GM10248 (cell line): ENCODE measurements around the gene LINGO1.

Experiments
- CTCF ChIA-PET: fragments of 300-600 bp; sonication (Branson Sonifier 250); formaldehyde crosslinking; extraction: SDS; loops from one replicate; lab custom pipeline; 2021; ENCODE audit warnings: antibody characterized with exemption; lab: Yijun Ruan, JAX
- POLR2A ChIA-PET: fragments of 350-650 bp; sonication (Branson Sonifier 250); formaldehyde crosslinking; extraction: SDS; loops from one replicate; lab custom pipeline; 2020; ENCODE audit warnings: antibody characterized with exemption; lab: Yijun Ruan, JAX
- DNase-seq: peaks from one replicate; pipeline ENCODE4 v3.0.0; 2012; ENCODE audit errors: extremely low spot score
- TF ChIP-seq, protein P1 (sequence below): IDR thresholded peaks from 2 replicates; pipeline ENCODE4 v1.5.1; 2012; ENCODE audit warnings: mild to moderate bottlenecking, low read depth; ENCODE audit errors: extremely low read depth, missing control alignments, control extremely low read depth

LINGO1 gene

DNA sequence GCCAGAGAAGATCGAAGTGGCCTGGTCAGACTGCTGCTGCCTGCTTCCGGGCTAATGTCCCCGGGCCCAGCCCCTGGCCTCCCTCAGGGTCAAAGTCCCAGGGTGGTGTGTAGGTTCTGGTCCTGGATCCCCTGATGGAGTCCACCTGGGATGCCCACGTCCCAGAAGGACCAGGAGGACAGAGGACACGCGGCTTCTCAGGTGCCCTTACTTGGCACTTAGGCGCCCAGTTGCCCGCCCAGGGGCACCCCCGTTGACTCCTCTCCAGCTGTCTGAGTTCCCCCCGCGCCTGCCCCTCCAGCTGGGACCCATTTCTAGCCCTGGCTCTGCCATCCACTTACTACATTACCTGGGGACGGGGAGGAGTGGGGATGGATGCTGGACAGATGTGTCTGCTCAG lies 44.6 kb downstream of the LINGO1 start:
- CTCF ChIA-PET, result interaction anchor here (0.9 to 1.5 kb wide), 2 partner anchors 9 to 46 kb away, joined by 3 read pairs; no protein-coding TSS in a partner anchor
- POLR2A ChIA-PET, result no interaction called here
- TF ChIP-seq, protein P1, sequence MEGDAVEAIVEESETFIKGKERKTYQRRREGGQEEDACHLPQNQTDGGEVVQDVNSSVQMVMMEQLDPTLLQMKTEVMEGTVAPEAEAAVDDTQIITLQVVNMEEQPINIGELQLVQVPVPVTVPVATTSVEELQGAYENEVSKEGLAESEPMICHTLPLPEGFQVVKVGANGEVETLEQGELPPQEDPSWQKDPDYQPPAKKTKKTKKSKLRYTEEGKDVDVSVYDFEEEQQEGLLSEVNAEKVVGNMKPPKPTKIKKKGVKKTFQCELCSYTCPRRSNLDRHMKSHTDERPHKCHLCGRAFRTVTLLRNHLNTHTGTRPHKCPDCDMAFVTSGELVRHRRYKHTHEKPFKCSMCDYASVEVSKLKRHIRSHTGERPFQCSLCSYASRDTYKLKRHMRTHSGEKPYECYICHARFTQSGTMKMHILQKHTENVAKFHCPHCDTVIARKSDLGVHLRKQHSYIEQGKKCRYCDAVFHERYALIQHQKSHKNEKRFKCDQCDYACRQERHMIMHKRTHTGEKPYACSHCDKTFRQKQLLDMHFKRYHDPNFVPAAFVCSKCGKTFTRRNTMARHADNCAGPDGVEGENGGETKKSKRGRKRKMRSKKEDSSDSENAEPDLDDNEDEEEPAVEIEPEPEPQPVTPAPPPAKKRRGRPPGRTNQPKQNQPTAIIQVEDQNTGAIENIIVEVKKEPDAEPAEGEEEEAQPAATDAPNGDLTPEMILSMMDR, result no peak
- no peak for DNase-seq

DNA sequence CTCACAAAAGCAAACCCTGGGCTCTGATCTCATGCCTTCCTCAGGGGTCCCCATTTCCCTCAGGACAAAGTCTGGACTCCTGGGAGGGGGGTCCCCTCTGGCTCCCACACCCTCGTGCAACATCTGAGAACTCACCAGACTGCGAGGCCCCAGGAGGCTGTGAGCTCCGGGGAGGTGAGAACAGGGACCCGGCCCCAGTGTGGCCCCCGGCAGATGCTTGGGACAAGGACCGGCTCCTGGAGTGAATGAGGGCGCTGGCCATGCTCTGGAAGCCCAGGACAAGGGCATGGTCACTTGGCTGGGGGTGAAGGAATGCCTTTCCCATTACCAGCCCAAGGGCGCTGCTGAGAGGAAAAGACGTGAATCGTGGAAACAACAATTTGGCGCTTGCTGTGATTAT lies 48.0 kb downstream of the LINGO1 start:
- TF ChIP-seq, protein P1, result no peak
- no peak for DNase-seq
- ChIA-PET CTCF (interaction anchor here (1.0 kb wide), 1 partner anchor 18 kb away, joined by 4 read pairs; no protein-coding TSS in a partner anchor), POLR2A (no interaction called here)

DNA sequence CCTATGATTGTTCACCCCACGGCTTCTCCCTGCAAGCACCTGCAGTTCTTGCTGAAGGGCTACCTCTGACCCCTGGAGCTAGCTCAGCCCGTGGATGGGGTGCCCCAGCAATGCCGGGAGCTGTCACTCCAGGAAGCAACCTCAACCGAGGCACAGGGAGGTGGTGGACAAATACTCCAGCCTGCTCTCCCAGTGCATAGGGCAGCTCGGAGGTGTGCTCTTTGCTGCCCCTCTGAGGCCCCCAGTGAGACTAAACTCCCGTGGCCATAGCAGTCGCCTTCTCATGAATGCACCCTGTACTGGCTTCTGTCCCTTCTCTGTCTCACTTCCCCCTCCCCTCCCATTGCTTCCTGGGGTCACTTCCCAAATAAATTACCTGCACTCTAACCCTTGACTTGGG lies 48.5 kb downstream of the LINGO1 start:
- POLR2A ChIA-PET, result no interaction called here
- CTCF ChIA-PET, result interaction anchor here (1.0 kb wide), 1 partner anchor 18 kb away, joined by 4 read pairs; no protein-coding TSS in a partner anchor
- no peak for DNase-seq
- TF ChIP-seq, protein P1, result no peak

DNA sequence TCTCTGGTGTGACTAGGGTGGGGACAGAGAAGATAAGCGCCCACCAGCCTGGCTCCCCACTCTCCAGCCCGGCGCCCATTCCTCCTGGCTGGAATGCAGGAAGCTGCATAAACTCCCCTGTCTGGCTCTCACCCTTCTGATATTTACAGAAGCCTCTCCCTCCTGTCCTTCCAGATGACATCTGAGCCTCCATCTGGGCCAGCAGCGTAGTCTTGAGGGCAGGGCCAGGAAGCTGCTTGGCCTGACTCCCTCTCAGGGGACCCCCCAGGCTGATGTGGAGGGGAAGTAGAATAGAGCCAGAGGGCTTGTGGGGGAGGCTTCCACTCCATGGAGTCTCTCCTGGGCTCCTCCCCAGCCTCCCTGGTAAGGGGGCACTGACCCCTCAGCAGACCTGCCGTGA lies 49.9 kb downstream of the LINGO1 start:
- CTCF ChIA-PET, result no interaction called here
- TF ChIP-seq, protein P1, result no peak
- POLR2A ChIA-PET, result no interaction called here
- no peak for DNase-seq

DNA sequence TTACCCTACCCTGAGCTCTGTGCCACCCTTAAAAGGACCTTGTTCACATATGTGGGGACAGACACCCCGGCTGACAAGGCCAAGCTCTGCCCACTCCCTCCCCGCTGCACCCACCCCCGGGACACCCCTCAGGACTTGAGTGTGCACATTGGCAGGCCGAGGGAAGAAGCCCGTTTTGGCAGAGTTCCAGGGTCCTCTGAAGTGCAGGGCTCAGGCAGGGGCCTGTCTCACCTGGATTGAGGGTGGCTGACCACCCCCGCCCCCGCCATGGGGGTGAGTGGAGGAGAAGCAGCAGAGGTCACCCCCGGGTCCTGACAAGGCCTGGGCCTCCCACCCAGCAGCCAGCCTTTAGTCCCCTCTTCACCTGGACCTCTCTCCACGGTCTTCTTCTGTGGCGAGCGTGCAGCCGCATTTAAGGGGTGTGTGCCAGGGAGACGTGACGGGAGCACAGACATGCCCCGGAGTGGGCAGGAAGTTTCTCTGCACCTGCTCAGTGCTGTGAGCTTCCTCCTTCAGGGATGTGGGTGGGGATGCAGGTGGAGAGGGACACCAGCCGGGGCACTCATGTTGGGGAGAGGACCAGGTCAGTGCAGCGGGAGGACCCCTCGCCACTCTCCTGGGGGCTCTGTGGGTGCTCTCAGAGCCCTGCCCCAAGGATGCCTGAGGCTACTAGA lies 50.7 kb downstream of the LINGO1 start:
- POLR2A ChIA-PET, result no interaction called here
- CTCF ChIA-PET, result no interaction called here
- TF ChIP-seq, protein P1, result no peak
- DNase-seq, result no peak

DNA sequence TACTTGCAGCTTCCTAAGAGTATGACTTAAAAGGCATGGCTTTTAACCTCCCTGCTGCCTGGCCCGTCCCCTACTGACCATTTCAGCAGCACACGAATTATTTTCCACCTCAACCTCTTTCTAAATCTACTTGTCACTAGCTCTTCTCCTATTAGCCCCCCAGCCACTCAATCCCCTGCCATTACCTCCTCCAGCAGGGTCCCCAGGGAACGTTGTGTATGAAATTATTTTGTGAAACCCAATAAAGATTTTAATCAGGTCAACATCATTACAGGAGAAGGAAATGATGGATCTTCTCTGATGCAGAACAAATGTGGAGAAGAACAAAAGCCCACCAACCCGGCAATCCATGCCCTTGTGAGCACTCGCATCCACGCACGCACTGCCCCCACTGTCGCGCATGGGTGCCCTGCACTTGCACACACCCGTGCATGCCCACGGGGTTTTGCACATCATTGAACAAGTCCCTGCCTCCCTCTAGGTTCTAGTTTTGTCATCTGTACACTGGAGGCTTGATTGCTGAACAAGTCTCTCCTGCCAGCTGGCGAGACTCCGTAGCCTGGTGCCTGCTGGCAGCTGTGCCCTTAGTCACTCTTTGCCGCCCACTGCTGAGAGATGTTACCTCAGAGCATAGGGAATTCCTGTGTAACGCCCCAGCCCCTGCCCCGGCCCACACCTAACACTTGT lies 51.6 kb downstream of the LINGO1 start:
- ChIA-PET POLR2A (no interaction called here), CTCF (no interaction called here)
- TF ChIP-seq, protein P1, result no peak
- no peak for DNase-seq
